ENCODE data around the gene FSTL3.
"Not testable (repeated sequence)": the region's sequence is repeated elsewhere in the genome, so short reads cannot be mapped to it uniquely, and the experiment has no call there.

DNA sequence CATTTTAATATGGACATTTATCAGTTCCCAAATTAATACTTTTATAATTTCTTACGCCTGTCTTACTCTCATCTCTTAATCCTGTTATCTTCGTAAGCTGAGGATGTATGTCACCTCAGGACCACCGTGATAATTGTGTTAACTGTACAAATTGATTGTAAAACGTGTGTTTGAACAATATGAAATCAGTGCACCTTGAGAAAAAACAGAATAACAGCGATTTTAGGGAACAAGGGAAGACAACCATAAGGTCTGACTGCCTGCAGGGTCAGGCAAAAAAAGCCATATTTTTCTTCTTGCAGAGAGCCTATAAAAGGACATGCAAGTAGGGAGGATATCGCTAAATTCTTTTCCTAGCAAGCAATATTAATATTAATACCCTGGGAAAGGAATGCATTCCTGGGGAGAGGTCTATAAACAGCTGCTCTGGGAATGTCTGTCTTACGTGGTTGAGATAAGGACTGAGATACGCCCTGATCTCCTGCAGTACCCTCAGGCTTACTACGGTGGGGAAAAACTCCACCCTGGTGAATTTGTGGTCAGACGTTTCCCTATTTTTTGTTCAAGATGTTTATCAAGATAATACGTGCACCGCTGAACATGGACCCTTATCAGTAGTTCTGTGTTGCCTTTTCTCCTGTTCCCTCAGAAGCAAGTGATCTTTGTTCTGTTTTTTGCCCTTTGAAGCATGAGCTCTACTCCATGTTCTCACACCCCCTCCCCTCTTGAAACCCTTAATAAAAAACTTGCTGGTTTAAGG is 7.3 kb upstream of the FSTL3 start:
- TF ChIP-seq, protein P1, sequence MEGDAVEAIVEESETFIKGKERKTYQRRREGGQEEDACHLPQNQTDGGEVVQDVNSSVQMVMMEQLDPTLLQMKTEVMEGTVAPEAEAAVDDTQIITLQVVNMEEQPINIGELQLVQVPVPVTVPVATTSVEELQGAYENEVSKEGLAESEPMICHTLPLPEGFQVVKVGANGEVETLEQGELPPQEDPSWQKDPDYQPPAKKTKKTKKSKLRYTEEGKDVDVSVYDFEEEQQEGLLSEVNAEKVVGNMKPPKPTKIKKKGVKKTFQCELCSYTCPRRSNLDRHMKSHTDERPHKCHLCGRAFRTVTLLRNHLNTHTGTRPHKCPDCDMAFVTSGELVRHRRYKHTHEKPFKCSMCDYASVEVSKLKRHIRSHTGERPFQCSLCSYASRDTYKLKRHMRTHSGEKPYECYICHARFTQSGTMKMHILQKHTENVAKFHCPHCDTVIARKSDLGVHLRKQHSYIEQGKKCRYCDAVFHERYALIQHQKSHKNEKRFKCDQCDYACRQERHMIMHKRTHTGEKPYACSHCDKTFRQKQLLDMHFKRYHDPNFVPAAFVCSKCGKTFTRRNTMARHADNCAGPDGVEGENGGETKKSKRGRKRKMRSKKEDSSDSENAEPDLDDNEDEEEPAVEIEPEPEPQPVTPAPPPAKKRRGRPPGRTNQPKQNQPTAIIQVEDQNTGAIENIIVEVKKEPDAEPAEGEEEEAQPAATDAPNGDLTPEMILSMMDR (IDR thresholded peaks at IDR 0.05): not testable (repeated sequence)
- TF ChIP-seq POLR2AphosphoS5 (IDR thresholded peaks at IDR 0.05): not testable (repeated sequence)
